Right lobe of liver (tissue), 6 donors: Measurements from ENCODE around the gene RAB36. TPM values are rescaled to one million over a fixed set of nuclear protein-coding genes. Genes with fewer than 3 reads are reported as not detected.

Source experiments
- ATAC-seq, 4 donors: fragments of 200-7000 bp; cut with Tn5 transposase; one replicate each; pipeline ENCODE4 v1.9.1; 2020; ENCODE audit warnings: mild to moderate bottlenecking in 4 of 4, moderate library complexity in 4 of 4
- DNase-seq, 3 donors: peaks; one replicate each; pipeline ENCODE4 v3.0.0-alpha.2; 2020
- H3K27ac ChIP-seq, 3 donors: fragments of 200-600 bp; one replicate each; pipeline ENCODE4 v1.8.0; 2022
- H3K27me3 ChIP-seq, 2 donors: fragments of 200-600 bp; one replicate each; pipeline ENCODE4 v1.8.0; 2022
- H3K36me3 ChIP-seq, 4 donors: fragments of 200-600 bp; sonication (generic) in 1 of 4; one replicate each; pipeline versions ENCODE4 v1.5.1 to v1.8.0; 2017 to 2022; ENCODE audit warnings: control low read depth in 1 of 4
- H3K4me1 ChIP-seq, 4 donors: fragments of 200-600 bp; sonication (generic) in 1 of 4; one replicate each; pipeline versions ENCODE4 v1.5.1 to v1.8.0; 2017 to 2022; ENCODE audit warnings: control low read depth in 1 of 4
- H3K4me3 ChIP-seq, 3 donors: fragments of 200-600 bp; one replicate each; pipeline ENCODE4 v1.8.0; 2022
- H3K9me3 ChIP-seq, 4 donors: fragments of 200-600 bp; sonication (generic) in 1 of 4; one replicate each; pipeline versions ENCODE4 v1.5.1 to v1.8.0; 2017 to 2022; ENCODE audit warnings: control low read depth in 1 of 4
- CTCF ChIP-seq, 4 donors: fragments of 200-600 bp in 3 of 4; fragments of 450-650 bp in 1 of 4; IDR thresholded peaks; one replicate each; pipeline versions ENCODE4 v1.5.1 to v1.8.0; 2016 to 2022; ENCODE audit warnings: antibody characterized with exemption in 4 of 4, mild to moderate bottlenecking in 2 of 4
- POLR2A ChIP-seq: fragments of 450-650 bp; IDR thresholded peaks from one replicate; pipeline ENCODE4 v1.6.1; 2017; ENCODE audit warnings: antibody characterized with exemption, mild to moderate bottlenecking
- WGBS: methylation state at CpG from one replicate; pipeline ENCODE4 v1.1.6; 2018; ENCODE audit warnings: low coverage, low lambda C conversion rate; ENCODE audit not compliant: insufficient coverage; ENCODE audit errors: missing lambda C conversion rate; 5-methylcytosine and 5-hydroxymethylcytosine counted together
- intact Hi-C, 2 donors: fragments of 100-400 bp; cut with DNase I; formaldehyde crosslinking; loops; one replicate each; pipeline versions ENCODE4 v1.11.2 to v1.14.1; 2022
- total RNA-seq, 6 experiments: library from RNA; depleted of rRNA in 2 of 6; stranded (reverse); fragments of >200 nt in 2 of 6; fragmentation: NEBNext Ultra II Directional in 3 of 6; extraction: Animal tissue kit (Norgen Biotek cat#: 25700) in 3 of 6; gene quantifications; one replicate each; pipeline versions ENCODE4 v1.1.0 to v1.2.4, GENCODE V29; 2016 to 2023
- donor health status: DM: no; HTN: yes; CAD: no.
- donor health status: DM: no; HTN: no; CAD: no.
- donor health status: DM: no; HTN: no; CAD: no.
- donor health status: DM: no; HTN: yes; CAD: no.
- donor health status: DM: no; HTN: yes; CAD: no.

Gene RAB36
- total RNA-seq, 6 experiments from 2014 or later, result 0.07 to 0.65 (median 0.19) TPM

- no peaks in the 10 kb centered on the region for H3K27me3 ChIP-seq
- H3K9me3 ChIP-seq, result no peaks in the 10 kb centered on the region
- no peak overlapping the region for H3K27ac ChIP-seq
- intact Hi-C loops, result loop anchor here (2.0 to 5.0 kb wide), 2 partner anchors 106 kb away; no protein-coding TSS in a partner anchor
- peaks cover 0 to 21% (median 7%) of the 10 kb centered on the region in 4 donors for H3K4me1 ChIP-seq
- H3K4me3 ChIP-seq, result no peak overlapping the region
- WGBS, result 83% methylated on average over 6 of the region's 9 CpGs
- H3K36me3 ChIP-seq, result no peaks in the 10 kb centered on the region
- DNase-seq (no peak), ATAC-seq (no peak)
- TF ChIP-seq CTCF (IDR thresholded peaks at IDR 0.05) (no peak), POLR2A (no peak)
Observed at GRCh38 chr22:23176645-23177027, 31.4 kb downstream of the RAB36 start.

DNA sequence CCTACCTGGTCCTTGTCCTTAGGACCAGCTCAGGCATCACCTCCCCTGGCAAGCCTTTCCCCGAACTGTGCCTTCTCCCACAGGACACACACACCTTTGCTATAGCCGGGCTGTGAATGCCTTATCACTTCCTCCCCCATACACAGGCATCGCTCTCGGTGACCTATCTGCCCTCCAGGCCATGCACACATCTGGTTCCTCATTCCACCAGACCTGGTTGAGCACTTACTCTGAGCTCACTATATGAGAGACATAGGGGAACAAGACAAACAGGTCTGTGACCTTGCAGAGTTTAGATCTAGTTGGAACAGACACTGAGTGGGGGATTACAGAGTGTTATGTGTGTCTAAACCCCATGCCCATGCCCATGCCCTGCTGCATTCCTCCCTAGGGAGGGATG lies 31.9 kb downstream of the RAB36 start:
- H3K27me3 ChIP-seq, result no peaks in the 10 kb centered on the region
- no peak for ATAC-seq
- intact Hi-C loops, result loop anchor here (2.0 to 5.0 kb wide), 2 partner anchors 105 to 106 kb away; no protein-coding TSS in a partner anchor
- DNase-seq, result no peak
- H3K27ac ChIP-seq, result no peak overlapping the region
- 84% methylated on average over 3 of the region's 4 CpGs for WGBS
- H3K36me3 ChIP-seq, result no peaks in the 10 kb centered on the region
- H3K4me3 ChIP-seq, result no peak overlapping the region
- H3K9me3 ChIP-seq, result no peaks in the 10 kb centered on the region
- peaks cover 0 to 26% (median 7%) of the 10 kb centered on the region in 4 donors for H3K4me1 ChIP-seq
- TF ChIP-seq CTCF (IDR thresholded peaks at IDR 0.05) (no peak), POLR2A (no peak)

DNA sequence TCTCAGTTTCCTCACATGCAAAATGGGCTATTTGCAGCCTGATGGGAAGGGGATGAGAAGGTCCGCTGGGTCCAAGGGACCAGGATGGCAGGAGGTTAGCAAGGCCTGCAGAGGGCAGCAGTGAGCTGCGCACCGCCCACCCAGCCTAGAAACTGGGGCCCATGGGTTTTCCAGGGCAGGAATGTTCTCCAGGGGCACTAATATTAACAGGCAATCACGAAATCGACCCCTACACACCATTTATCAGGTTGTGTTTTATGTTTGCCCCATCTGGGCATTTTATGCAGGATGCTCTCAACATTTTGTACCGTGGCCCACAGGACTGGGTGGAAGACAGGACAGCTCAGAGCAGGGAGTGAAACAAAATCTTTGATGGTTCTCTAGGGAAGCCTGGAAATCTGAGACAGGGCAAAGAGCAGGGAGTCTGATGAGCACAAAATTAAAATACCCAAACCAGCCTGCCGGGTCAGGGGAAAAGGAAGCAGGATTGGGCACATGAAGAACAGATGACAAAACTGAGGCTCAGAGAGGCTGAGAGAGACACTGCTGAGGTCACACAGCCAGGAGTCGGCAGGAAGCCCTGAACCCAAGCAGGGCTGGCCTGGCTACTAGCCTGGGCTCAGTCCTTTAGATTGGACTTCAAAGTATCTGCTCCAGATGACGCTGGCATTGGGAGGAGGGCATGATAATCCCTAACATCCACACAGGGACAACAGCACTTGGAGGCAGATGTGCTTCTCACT lies 33.4 kb downstream of the RAB36 start:
- DNase-seq, result peak; percentile 72 to 75 (median 73)
- Histone ChIP-seq H3K4me1 (peaks cover 0 to 40% (median 13%) of the 10 kb centered on the region in 4 donors), H3K4me3 (no peak overlapping the region), H3K36me3 (no peaks in the 10 kb centered on the region), H3K9me3 (no peaks in the 10 kb centered on the region), H3K27ac (peak overlapping the region; percentile 30 to 76 (median 41)), H3K27me3 (no peaks in the 10 kb centered on the region)
- intact Hi-C loops, result loop anchor here in 1 of 2 donors (5.0 kb wide), 1 partner anchor 104 kb away; no protein-coding TSS in a partner anchor
- peak; percentile 57 to 68 (median 62) for ATAC-seq
- TF ChIP-seq POLR2A (no peak), CTCF (IDR thresholded peaks at IDR 0.05) (peak; percentile 93 to 97 (median 96))
- 14% methylated on average over 7 of the region's 9 CpGs for WGBS

DNA sequence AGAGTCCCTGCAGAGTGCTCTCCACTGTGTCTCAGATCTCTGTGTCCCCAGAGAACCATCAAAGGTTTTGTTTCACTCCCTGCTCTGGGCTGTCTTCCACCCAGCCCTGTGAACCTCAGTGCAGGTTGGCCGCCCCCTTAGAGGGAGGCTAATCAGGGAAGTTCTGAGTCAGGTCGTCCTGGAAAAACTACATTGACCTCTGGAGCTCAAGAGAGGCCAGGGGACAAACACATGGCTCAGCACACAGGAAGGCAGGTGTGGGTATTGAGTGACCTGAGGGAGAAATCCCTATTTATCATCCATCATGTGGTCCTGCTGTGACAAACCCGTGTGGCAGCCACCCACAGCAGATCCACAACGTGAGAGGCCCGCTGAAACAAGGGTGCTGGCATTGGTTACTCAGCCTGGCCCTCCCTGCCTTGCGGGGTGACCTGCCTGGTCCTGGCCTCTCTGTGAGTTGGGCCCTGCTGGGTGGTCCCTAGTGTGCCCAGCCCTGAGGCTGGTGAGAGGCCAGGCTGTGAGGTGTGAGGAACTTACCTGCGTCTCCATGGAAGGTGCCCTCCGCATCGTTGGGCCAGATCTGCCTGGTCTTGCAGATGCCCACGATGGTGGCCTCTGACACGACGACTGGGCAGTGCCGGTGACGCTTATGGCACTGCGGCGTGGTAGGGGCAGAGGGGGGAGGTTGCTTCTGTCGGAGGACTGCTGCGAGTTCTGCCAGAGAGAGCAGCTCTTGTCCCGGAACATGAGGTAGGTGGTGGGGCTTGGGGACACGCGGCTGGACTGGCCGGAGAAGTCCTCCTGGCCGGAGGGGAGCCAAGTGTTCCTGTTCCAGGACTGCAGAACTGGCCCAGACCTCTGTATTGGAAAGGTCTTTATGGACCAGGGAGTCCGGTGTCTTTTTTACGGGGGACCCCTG lies 34.4 kb downstream of the RAB36 start:
- no peaks in the 10 kb centered on the region for H3K36me3 ChIP-seq
- 7% methylated on average over 4 of the region's 25 CpGs for WGBS
- no peaks in the 10 kb centered on the region for H3K9me3 ChIP-seq
- intact Hi-C loops, result loop anchor here in 1 of 2 donors (5.0 kb wide), 1 partner anchor 103 kb away; no protein-coding TSS in a partner anchor
- H3K27ac ChIP-seq, result peak overlapping the region; percentile 41 to 76 (median 75)
- TF ChIP-seq CTCF (IDR thresholded peaks at IDR 0.05), result no peak
- no peak for TF ChIP-seq POLR2A
- DNase-seq (peak; percentile 64 to 75 (median 68)), ATAC-seq (peak; percentile 40 to 67 (median 50))
- H3K4me1 ChIP-seq, result peaks cover 0 to 48% (median 16%) of the 10 kb centered on the region in 4 donors
- H3K4me3 ChIP-seq, result peak overlapping the region; percentile 38 to 75 (median 50)
- no peaks in the 10 kb centered on the region for H3K27me3 ChIP-seq
